ENCODE data around the gene ARHGEF4.
"Not testable (repeated sequence)": the region's sequence is repeated elsewhere in the genome, so short reads cannot be mapped to it uniquely, and the experiment has no call there.

Gene ARHGEF4

DNA sequence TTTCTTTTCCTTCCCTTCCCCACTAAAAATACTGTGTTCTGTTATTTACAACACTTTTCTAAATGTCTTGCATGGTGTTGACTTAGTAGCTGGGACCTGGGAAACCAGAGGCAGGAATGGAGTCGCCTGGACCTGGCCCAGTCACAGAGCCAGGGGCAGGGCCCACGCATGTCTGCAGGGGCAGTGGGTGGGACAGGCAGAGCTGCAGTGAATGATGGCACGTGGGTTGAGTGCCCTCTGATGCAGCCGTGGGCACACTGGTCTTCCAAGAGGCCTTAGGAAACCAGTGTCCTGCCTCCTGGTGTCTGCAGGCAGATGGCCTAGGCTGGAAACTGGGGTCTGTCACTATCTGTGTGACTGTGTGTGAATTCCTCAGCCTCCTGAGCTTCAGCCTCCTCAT, 46.8 kb downstream of the ARHGEF4 start:
- no peak for DNase-seq (ENCODE audit: low read depth in 2 of 2)

DNA sequence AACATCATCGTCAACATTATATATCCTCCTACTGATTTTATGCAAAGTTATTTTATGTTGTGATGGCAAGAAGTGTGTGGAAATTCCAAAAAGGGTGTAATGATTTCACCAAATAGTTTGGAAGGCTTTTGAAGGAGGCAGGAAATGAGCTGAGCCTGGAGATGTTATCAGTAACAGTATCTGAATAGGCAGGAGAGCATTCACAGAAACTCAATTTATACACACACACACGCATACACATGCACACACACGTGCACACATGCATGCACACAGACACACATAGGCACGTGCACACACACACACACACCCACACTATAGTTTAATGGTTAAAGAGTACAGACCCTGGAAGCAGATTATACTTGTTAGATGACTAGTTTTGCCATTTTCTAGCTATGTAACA, 47.3 kb downstream of the ARHGEF4 start:
- DNase-seq (ENCODE audit: low read depth in 2 of 2): no peak

DNA sequence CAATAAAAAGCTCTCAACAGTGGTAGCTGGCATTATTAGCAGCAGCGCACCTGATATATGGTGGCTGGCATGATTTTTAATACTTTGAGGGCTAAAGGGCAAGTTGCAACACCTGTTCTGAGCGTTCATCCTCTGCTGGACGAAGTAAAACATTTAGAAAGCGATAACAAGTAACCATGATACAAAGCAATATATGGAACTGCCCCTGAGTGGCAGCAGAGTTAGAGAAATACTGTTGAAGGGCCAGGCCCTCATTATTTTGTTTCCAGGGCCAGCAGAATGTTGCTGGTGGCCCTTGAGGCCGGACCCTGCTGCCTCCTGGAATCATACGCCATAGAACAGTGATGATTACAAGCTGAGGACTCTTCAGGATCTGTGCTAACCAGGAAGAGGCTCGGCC, 47.8 kb downstream of the ARHGEF4 start:
- DNase-seq (ENCODE audit: low read depth in 2 of 2): no peak

DNA sequence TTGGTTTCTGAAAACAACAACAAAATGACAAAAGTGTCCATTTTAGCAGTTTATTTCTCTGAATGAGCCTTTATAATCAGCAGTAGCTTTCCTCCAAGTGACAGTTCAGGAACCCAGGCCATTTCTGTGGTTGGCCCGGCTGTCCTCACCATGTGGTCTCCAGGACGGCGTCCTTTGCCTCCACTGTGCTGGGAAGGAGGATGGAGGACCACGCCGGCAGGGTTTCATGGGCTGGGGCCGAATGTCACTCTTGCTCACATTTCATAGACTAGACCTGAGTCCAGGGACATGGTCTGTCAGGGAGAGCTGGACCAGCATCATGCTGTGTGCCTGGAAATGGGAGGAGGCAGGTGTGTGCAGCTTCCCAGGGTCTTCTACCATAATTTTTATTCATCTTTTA, 50.9 kb downstream of the ARHGEF4 start:
- no peak for DNase-seq (ENCODE audit: low read depth in 2 of 2)

DNA sequence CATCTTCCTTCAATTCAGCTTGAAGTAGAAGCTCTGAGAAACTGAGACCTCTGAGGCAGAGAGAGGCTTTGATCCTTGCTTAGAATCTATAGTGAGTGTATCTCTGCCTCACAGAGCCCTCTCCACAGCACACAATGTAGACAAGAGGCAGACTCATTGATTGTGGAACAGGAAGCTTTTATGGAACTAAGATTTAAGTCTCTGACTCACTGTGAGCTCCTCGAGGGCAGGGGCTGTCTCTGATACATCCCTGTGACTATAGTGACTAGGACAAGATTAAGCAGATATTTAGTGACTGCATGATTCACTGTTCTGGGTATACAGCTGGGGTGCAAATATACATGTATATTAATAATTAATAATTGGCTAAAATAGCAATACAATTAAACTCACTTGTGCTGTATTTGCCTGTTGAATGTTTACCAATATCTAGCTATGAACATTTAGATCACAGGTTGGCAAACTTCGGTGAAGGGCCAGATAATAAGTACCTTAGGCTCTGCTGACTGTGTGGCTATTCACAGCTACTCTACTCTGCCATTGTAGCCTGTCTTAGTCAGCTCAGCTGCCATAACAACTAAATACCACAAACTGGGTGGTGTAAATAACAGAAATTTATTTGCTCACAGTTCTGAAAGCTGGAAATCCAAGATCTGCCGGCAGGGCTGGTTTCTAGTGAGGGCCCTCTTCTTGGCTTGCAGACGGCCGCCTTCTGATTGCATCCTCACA, 54.4 kb downstream of the ARHGEF4 start:
- DNase-seq (ENCODE audit: low read depth in 2 of 2): no peak

DNA sequence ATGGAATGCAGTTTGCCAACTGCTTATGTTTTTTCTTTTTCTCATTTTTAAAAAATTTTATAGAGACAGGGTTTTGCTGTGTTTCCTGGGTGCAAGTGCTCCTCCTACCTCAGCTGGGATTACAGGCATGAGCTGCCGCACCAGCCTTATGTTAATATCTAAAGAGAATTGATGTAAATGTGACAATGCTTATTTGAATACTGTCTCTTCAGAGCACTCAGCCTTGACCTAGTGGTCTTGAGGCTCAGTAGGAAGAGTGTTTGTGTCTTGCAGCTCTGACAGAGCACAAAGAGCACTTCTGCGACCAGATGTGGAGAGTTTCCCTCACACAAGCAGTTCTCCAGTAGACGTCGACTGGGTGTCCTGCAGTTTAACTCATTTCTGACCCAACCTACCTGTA, 55.3 kb downstream of the ARHGEF4 start:
- DNase-seq (ENCODE audit: low read depth in 2 of 2): no peak

DNA sequence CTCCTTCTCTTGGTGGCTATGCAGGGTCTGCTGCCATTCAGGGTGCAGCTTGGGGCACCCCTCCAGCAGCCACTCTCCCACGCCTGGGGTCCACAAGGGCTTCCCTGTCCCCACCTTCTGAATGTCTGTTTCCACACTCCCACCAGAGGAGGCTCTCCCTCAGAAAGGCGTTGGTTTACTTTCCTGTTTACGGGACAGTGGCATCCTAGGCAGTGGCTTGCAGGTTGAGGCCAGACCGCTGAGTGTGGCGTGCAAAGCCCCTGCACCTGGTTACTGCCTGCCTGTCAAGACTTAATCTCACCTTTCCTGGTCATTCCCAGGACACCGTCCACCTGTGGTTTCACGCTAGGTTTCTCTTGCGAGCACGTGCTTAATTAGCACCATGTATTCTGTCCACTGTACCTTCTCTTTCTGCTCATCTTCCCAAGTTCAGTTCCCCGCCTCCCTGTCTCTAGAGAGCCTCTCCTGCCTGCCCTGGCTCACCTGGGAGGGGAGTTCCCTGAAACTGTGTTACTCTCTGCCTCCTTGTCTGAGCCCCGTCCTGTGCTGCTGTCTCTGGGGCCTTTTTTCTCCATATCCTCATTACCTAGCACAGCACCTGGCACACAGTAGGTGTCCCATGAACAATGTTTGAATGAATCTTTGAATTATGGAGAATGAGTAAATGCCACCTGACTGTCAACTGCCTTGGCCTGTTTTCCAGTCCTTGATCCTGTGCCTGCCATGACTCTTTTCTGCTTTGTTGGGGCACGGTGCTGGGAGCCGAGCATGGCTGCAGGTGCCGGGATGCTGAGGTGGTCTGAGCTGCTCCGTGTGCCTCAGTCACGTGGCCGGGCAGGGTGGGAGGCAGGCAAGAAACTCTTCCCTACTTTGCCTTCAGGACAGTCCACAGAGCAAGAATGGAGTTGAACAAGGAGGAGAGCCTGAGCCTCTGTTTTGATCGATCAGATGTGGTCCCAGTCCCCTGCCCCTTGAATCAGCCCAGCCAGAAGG, 56.4 kb downstream of the ARHGEF4 start:
- no peak for DNase-seq (ENCODE audit: low read depth in 2 of 2)

DNA sequence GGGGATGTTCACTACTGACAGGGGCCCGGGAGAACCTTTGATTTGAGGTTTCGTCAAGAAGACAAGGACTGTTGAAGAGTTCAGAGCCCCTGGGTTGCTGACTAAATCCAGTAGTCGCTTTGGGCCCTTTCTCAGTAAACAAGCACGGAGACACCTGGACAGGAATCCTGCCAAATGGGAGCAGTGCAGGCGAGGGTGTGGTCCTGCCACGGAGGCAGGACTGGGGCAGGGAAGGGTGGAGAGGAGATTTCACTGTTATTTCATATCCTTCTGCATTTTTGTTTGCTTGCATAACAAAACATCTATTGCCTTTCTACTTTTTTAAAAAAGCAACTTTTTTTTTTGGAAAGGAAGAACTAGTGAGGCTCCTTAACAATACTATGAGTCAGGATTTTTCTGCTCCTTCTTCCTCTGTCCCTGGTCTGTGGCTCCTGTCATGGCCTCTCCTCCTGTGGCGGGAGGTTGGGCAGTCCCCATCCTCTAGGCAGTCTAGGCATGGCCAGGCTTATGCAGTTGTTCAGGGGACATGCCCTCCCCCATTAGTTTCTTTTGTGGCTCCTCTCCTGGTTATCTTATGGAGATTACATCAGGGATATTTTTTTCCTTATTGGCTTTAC, 57.7 kb downstream of the ARHGEF4 start:
- DNase-seq (ENCODE audit: low read depth in 2 of 2): no peak

DNA sequence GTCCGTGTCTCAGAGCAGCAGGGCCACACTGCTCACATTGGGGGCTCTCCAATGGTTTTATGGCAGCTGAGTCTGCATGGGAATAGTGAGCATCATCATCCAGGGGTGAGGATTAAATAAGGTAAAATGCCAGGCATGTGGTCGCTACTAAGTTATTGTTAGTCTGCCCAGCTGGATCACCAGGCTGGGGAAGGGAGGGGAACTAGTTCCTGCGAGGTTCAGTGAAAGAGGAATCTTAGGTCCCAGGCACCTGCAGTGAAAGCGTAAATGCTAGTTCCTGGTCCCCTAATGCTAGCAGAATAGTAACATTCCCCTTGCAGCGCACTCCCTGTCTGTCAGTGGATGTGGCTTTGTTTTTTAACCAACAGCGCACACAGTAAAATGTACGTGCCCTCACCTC, 60.1 kb downstream of the ARHGEF4 start:
- DNase-seq (ENCODE audit: low read depth in 2 of 2): no peak

DNA sequence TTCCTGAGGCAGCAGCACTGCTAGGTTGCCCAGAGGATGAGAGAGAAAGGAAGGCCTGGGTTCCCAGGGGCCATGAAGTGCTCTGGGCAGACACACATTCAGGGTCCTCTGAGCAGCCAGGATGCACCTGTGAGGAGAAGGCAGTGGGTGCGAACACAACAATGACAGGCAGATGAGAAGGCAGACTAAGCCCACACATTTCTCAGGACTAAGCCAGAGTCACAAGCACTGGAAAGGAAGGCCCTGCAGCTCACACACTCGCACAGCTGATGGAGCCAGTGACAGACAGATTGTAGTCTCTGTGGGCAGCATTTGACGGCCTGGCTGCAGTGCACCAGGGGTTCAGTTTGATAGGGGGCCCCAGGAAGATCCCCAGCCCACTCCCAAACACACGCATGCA, 61.8 kb downstream of the ARHGEF4 start:
- DNase-seq (ENCODE audit: low read depth in 2 of 2): no peak

DNA sequence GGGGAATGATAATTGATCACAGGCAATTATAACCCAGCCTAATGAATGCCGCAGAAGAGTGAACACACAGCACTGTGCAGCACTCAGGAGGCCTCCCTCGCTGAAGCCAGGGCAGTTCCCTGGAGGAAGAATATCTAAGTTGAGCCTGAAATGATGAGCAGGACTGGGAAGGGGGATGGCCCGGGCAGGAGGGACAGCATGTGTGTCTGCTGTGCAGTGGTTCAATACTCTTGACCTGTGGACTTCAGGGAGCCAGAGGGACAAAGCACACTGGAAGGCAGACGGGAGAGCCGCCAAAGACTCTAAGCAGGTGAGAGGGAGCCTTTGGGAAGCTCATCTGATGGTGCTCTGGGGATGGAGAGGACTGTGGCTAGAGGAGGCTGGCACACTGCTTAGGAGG, 62.6 kb downstream of the ARHGEF4 start:
- DNase-seq (ENCODE audit: low read depth in 2 of 2): no peak

DNA sequence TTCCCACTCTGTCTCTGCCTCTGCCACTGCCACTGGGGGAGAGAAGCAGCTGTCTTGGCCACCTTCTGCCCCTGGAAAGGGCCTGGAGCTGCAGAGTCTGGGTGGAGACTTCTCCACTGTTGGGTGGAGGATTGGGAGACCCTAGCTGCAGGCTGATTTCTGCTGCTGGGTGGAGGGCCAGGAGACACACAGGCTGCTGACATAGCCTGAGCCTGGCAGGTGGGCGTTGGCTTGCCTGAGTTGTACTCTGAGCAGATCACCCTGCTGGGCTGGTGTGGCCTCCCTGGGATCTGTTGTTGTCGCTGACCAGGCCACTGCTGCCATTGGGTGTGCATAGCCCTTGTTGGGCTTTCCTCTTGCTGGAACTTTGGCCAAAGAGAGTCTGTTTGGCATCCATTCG, 64.3 kb downstream of the ARHGEF4 start:
- DNase-seq (ENCODE audit: low read depth in 2 of 2): no peak

DNA sequence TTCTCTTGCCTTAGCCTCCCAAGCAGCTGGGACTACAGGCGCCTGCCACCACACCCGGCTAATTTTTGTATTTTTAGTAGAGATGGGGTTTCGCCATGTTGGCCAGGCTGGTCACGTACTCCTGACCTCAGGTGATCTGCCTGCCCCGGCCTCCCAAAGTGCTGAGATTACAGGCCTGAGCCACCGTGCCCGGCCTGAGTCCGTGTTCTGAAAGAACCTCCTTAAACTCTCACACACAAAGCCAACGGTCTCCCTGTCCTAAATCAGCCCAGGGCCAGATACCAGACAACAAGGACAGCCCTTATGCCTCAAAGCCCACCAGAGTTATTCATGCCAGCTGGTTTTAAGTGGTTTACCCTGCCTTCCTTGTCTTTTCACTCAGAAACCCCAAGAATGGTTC, 64.9 kb downstream of the ARHGEF4 start:
- not testable (repeated sequence) for DNase-seq (ENCODE audit: low read depth in 2 of 2)

DNA sequence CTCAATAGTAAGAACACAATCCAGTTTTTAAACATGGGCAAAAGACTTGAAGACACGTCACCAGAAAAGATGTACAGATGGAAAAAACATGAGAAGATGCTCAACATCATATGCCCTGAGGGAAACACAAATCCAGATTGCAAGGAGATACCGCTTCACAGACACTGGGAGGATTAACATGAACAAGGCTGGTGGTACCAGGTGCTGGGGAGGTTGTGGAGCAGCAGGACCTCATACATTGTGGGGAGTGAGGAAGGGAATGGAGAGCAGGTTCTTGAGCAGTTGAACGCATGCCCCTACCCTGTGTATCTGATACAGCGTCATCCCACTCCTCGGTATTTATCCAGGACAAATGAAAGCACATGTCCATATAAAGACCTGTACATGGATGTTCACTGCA, 72.1 kb downstream of the ARHGEF4 start:
- DNase-seq (ENCODE audit: low read depth in 2 of 2): no peak

DNA sequence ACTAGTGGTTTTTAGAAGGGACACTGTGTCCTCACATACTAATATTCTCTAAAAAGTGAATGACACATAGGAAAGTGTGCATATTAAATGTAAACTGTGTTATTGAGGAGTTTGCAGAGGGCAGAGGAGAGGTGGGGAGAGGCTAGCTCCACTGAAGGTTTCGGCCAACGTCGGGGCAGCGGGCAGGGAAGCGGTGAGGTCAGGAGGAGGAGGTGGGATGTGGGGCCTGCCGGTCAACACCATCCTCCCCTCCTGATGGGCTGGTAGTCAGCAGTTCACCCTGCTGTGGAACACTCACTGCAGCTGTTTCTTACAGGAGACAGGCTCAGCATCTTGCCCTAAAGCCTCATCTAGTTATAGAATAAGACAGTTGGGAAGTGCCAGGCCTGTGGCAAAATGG, 74.2 kb downstream of the ARHGEF4 start:
- no peak for DNase-seq (ENCODE audit: low read depth in 2 of 2)

DNA sequence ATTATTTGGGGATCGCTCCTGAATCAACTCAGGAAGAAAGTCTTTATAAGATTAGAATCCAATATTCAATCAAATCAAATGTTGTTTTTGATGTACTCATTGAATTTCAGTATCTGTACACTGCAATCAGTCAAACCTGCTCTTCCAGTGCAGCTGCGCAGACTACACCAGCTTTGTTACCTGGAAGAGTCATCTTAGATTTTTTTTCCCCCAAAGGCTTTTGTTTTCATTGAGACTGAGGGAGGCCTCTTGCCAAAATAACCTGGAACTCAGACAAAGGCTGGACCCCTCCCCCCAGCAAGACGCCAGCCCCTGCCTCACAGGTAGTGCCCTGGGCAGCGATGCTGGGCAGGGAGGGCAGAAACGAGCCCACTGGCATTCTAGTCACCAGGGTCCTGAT, 74.8 kb downstream of the ARHGEF4 start:
- no peak for DNase-seq (ENCODE audit: low read depth in 2 of 2)

DNA sequence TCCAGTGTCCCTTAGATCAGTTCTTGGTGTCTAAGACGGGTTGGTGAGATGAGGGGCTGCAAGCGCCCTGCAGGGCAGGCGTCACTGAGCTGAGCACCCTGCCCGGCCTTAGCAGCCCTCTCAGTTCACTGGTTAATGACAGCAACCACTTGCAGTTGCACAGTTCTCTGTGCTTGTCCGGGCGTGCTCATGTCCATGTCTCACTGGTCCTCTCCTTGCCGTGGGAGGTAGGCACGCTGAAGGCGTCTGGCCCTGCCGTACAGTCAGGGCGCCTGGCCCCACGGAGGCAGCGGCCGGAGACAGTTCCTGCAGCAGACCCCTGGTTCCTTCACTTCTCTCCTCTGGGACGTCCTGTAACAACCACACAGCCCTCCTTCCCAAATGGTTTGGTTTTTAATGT, 75.3 kb downstream of the ARHGEF4 start:
- no peak for DNase-seq (ENCODE audit: low read depth in 2 of 2)

DNA sequence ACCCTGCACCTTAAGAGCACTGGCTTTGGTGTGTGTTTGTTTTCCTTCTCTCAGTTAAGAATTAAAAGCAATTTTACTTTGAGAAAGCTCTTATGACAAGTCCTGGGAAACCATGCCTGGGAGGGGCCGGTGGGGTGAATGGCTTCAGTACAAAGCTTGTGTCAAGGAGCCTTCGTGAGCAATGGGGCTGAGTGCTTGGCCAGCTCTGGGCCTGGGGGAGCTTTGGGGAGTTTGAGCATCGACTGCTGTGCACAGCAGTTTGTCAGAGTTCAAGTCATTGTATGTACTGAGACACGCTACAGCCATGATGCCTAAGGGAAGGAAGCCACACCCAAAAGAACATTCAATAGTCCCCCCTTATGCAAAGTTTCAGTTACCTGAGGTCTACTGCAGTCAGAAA, 75.8 kb downstream of the ARHGEF4 start:
- DNase-seq (ENCODE audit: low read depth in 2 of 2): no peak

DNA sequence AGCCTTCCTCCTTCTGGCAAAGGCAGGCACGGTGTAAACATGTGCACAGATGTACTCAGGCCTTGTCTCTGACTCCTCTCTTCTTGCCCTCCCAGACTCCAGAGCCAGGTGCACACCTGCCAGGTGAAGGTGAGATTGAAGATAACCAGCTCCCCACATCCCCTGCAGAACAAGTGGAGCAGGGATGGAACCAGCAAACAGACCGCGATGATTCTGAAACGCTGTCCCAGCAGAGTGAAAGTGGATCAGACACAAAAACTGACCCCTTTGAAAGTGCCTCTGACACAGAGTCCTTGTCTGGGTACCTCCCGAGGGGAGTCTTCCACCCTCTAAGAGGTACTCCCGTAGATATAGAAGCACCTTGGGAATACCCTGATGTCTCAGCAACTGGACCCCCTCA, 77.2 kb downstream of the ARHGEF4 start:
- no peak for DNase-seq (ENCODE audit: low read depth in 2 of 2)

DNA sequence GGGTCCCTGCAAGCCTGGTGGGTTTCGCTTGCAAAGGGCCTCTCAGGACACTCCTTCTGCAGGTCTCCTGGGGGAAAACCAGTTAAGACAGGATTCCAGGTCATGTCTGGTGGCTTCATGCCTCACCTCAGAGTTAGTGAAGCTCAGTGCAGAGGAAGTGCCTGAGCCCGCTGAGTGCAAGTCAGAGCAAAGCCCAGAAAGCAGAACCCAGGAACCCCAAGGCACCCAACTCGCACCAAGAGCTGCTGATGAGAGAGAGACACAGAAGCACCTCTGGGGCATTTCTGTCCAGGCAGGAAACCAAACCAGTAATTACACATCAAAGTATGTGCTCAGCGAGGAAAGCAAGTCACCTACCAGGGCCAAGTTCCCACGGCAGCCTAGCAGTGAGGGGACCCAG, 78.4 kb downstream of the ARHGEF4 start:
- DNase-seq (ENCODE audit: low read depth in 2 of 2): no peak

DNA sequence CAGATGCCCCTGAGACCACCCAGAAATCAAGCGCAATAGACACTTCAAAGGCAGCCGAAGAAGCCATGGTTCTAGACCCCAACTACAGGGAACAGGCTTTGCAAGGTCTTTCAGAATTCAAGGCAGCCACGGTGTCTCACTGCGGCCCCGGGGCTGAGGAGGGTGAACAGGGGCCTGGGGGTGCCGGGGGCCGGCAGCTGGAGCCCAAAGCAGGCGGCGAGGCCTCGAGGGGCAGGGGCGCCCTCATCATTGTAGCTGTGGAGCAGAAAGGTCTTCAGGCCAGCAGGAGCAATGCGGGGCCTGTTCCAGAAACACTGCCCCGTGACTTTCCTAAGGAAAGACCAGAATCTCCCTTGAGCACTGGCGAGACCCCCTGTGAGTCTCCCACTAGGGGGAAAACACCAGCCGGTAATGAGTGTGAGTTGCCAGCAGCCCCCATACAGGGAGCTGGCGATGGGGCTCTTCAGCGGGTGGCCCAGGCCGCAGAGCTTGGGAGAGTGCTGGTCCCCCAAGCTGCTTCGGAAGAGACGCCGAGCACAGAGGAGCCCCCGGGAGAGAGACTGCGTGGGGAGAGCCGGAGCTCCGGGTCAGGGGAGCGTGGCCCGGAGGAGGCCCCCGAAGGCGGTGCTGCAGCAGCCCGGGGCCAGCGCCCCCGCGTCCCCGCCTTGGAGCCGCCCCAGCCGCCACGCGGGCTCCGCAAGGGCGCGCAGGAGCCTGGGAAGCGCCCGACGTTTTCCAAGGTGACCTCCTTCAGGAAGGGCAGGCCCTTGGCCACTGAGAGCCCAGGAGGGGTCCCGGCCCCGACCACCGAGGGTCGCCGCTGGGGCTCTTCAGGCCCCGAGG, 79.1 kb downstream of the ARHGEF4 start:
- DNase-seq (ENCODE audit: low read depth in 2 of 2): no peak

DNA sequence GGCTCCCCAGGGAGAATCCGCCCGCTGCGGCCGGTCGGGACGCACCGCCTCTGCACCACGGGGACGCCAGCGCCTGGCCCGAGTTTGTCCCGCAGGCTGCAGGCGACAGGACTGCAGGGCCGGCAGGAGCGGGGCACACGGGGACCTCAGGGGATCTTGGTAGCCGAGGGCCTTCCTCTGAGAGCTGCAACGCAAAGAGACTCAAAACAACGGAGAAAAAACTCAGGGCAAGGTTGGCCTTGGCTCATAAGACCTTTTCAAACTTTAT, 79.7 kb downstream of the ARHGEF4 start:
- DNase-seq (ENCODE audit: low read depth in 2 of 2): no peak

All from fibroblast of skin of left biceps (primary cell).